AG04449 (cell line): ENCODE data around the gene SYPL2.
"Not testable (repeated sequence)": the region's sequence is repeated elsewhere in the genome, so short reads cannot be mapped to it uniquely, and the experiment has no call there.

ENCODE experiments used
- CTCF ChIA-PET: fragments of 350-600 bp; formaldehyde crosslinking; extraction: SDS; loops from one replicate; lab custom pipeline; 2021; ENCODE audit warnings: antibody characterized with exemption; lab: Yijun Ruan, JAX
- POLR2A ChIA-PET: fragments of 400-600, 350-600 bp; formaldehyde crosslinking; extraction: SDS; loops from one replicate; lab custom pipeline; 2020; ENCODE audit warnings: antibody characterized with exemption, inconsistent platforms; lab: Yijun Ruan, JAX
- DNase-seq: peaks from one replicate; pipeline ENCODE4 v3.0.0-alpha.2; 2010; ENCODE audit warnings: low read depth, low spot score
- H3K4me3 ChIP-seq: 2 replicates; pipeline ENCODE4 v1.5.1; 2011; ENCODE audit warnings: low read depth, mild to moderate bottlenecking, control low read depth, low read length
- TF ChIP-seq, protein P1 (sequence below): IDR thresholded peaks from one replicate; pipeline ENCODE4 v1.5.1; 2011; ENCODE audit warnings: mild to moderate bottlenecking, moderate library complexity, low read length, control low read depth, inconsistent platforms; ENCODE audit not compliant: insufficient read depth; ENCODE audit errors: missing control alignments

The SYPL2 gene

DNA sequence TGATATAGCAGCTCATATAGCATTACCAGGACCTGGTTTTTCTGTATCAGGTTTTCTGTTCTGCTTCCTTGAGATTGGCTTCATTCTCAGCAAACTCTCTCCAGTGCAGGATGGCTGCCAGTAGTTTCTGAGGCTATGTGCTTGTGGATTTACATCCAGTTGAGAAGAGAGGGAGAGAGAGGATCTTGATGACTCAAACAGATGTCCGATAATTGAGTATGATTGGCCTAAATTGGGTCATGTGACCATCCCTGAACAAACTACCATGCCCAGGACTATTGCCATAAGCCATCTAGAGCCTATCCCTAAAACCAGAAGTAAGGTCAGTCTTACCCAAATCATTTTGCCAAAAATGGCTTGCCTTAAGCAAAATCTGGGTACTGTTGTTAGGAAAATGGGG is 22.0 kb upstream of the SYPL2 start:
- TF ChIP-seq, protein P1, sequence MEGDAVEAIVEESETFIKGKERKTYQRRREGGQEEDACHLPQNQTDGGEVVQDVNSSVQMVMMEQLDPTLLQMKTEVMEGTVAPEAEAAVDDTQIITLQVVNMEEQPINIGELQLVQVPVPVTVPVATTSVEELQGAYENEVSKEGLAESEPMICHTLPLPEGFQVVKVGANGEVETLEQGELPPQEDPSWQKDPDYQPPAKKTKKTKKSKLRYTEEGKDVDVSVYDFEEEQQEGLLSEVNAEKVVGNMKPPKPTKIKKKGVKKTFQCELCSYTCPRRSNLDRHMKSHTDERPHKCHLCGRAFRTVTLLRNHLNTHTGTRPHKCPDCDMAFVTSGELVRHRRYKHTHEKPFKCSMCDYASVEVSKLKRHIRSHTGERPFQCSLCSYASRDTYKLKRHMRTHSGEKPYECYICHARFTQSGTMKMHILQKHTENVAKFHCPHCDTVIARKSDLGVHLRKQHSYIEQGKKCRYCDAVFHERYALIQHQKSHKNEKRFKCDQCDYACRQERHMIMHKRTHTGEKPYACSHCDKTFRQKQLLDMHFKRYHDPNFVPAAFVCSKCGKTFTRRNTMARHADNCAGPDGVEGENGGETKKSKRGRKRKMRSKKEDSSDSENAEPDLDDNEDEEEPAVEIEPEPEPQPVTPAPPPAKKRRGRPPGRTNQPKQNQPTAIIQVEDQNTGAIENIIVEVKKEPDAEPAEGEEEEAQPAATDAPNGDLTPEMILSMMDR: no peak
- DNase-seq: no peak
- no peak overlapping the region for H3K4me3 ChIP-seq
- ChIA-PET CTCF (interaction anchor here (1.0 kb wide), 2 partner anchors 9 to 46 kb away, joined by 3 read pairs; no protein-coding TSS in a partner anchor), POLR2A (no interaction called here)

DNA sequence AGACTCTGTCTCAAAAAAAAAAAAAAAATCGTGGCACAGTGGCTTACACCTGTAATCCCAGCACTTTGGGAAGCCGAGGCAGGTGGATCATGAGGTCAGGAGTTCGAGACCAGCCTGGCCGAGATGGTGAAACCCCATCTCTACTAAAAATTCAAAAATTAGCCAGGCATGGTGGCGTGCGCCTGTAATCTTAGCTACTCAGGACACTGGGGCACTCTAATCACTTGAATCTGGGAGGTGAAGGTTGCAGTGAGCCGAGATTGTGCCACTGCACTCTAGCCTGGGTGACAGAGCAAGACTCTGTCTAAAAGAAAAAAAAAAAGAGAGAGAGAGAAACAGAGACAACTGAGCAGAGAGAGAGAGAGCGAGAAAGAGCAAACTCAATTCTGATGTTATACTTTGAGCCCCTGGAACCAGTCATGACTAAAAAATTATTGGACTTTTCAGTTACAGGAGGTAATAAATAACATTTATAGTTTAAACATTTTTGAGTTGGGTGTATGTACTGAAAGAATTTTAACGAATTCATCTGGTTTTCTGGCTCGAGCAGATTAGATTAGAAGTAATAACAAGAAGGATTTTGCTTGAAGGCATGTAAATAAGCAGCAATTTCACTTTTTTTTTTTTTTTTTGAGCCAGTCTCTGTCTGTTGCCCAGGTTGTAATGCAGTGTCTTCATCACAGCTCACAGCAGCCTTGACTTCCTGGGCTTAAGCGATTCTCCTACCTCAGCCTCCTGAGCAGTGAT is 20.2 kb upstream of the SYPL2 start:
- peak; percentile 83 for DNase-seq
- CTCF ChIA-PET: interaction anchor here (0.7 kb wide), 1 partner anchor 87 kb away, joined by 3 read pairs; no protein-coding TSS in a partner anchor

DNA sequence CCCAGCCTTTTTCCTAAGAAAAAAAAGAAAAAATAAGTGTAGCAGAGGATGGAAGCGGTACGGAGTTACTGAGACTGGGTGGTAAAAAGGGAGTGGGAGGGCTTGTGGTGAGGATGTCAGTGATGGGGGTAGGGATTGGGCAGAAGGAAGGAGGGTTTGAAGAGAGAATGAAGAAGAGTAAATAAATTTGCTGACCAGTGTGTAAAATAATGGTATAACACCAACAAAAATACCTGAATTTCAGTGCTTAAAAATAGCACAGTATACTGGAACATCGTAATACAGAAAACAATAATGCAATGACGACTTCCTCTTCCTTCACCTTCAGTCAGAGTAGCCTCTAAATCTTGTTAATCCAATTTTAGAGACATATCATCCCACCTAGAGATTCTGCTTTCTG is 18.8 kb upstream of the SYPL2 start:
- ChIA-PET CTCF (interaction anchor here (0.9 to 1.0 kb wide), 2 partner anchors 10 to 43 kb away, joined by 3 to 7 read pairs; no protein-coding TSS in a partner anchor), POLR2A (no interaction called here)
- TF ChIP-seq, protein P1: no peak
- H3K4me3 ChIP-seq: no peak overlapping the region
- DNase-seq: no peak

More for the DNA sequence above, 20.2 kb upstream of the SYPL2 start:
- POLR2A ChIA-PET: interaction anchor here (0.9 kb wide), 1 partner anchor 84 kb away, joined by 4 read pairs; no protein-coding TSS in a partner anchor
- H3K4me3 ChIP-seq: not testable (repeated sequence)

DNA sequence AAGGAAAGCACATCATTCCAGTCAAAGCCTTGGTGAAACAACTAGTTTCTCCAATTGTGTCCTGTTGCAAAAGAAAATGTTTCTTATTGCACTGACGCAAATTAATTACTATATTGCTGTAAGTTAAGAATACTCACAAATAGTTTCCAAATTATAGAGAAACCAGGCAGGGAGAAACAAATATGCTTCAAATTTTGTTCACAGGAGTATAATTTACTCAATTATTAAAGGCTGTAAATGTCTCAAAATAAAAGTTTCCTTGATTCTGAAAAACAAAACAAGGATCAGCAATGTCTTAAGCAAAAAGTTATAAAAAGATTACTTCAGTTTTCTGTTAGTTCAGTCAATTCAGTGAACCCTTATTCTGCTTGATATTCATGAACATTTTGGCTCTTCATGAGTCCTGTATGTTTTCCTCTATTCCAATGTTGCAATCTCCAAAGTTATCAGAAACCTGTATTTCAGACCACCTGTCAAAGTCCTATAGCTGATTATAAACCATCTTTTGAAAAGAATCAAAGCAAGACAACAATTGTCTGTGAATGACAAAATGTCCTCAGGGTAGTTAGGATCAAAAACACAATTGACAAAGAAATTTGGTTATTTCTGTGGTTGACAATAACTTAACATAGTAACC is 11.7 kb upstream of the SYPL2 start:
- TF ChIP-seq, protein P1: no peak
- DNase-seq: no peak
- CTCF ChIA-PET: interaction anchor here (1.7 kb wide), 1 partner anchor 342 kb away, joined by 3 read pairs; a partner anchor contains a TSS
- POLR2A ChIA-PET: no interaction called here
- H3K4me3 ChIP-seq: no peak overlapping the region

DNA sequence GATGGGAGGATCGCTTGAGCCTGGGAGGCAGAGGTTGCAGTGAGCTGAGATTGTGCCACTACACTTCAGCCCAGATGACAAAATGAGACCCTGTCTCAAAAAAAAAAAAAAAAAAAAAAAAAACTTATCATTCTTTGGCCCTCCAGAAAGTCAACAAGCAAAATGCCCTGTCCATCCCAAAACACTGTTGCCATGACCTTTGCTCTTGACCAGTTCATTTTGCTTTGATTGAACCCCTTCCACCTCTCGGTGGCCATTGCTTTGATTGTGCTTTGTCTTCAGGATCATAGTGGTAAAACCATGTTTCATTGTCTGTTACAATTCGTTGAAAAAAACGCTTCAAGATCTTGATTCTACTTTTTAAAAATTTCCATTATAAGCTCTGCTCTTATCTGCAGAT is 8.5 kb upstream of the SYPL2 start:
- POLR2A ChIA-PET: no interaction called here
- DNase-seq: no peak
- TF ChIP-seq, protein P1: no peak
- H3K4me3 ChIP-seq: no peak overlapping the region
- CTCF ChIA-PET: interaction anchor here (1.4 to 2.2 kb wide), 2 partner anchors 11 to 36 kb away, joined by 3 to 7 read pairs; partner anchors contain the start of gene CYB561D1

DNA sequence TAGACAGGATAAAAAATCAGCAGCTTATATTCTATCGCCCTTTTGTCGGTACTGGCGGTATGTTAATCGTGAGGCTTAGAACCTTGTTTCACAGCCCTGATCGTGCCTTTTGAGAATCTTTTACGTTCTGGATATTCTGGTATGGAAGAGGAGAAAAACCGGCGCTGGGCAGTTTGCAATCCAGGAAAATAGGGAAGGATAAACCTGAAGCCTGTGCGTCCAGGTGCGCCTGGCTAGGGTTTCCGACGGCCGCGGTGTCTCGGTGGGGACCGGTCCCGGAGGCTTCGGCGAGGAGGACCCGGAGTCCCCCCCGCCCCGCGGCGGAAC is 258 bp upstream of the SYPL2 start:
- POLR2A ChIA-PET: no interaction called here
- DNase-seq: no peak
- peak overlapping the region; percentile 56 for H3K4me3 ChIP-seq
- TF ChIP-seq, protein P1: no peak
- CTCF ChIA-PET: interaction anchor here (1.3 kb wide), 2 partner anchors 24 to 66 kb away, joined by 4 to 5 read pairs; no protein-coding TSS in a partner anchor
